NOMO-1 (cell line): ENCODE results near the gene NFIA.

ENCODE experiments used
- DNase-seq, 2 experiments: peaks; one replicate each; lab custom pipeline; 2025; ENCODE audit not compliant: unreplicated experiment in 2 of 2; lab: John Stamatoyannopoulos, UW

Gene NFIA

GRCh38 chr1:61441723-61442262 is 359.4 kb downstream of the NFIA start:
- no peak for DNase-seq

DNA sequence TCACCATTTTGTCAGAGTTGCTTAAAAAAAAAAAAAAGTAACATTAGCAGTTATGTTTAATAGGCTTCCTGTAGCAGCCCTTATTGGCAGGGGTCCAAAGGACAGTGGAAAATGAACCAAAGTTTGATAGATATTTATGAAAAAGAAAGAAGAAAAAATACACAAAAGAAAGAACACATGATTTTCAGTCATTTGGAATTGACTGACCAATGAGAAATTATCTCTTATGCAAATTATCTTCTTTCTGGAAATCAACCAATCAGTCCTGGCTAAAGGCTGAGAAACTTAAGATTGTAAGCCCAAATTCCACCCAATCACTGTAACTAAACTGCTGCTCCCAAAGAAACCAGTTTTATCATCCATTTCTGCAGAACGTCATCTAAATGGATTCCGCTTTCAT is 360.2 kb downstream of the NFIA start:
- no peak for DNase-seq

- DNase-seq, result no peak
These were observed 361.9 kb downstream of the NFIA start for GRCh38 chr1:61444288-61444687.

DNA sequence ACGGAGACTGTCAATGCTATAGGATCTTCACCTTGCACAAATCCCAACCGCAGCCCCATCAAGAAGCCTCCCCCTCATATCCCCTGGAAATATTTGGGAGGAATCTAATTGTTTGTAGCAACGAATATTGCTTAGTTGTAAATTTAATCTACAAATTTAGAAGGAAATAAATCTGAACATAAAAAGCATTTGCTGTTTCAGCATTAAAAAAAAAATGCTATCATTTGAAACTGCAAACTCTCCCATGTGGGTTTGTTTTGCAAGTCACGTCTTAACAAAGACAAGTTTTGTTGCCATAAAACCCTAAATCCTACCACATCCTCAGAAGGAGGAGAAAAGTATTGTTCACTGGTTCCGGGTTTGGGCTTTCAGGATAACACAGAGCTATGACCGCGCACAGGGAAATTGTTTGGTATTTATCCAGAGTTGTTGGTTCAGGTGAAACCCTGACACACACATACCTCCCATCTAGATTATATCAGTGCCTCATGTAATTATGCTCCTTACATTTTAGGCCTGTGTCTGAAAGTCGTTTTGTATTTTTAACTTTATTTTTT is 363.0 kb downstream of the NFIA start:
- DNase-seq, result no peak

- DNase-seq, result no peak
These were observed 364.2 kb downstream of the NFIA start for GRCh38 chr1:61446531-61446991.

DNA sequence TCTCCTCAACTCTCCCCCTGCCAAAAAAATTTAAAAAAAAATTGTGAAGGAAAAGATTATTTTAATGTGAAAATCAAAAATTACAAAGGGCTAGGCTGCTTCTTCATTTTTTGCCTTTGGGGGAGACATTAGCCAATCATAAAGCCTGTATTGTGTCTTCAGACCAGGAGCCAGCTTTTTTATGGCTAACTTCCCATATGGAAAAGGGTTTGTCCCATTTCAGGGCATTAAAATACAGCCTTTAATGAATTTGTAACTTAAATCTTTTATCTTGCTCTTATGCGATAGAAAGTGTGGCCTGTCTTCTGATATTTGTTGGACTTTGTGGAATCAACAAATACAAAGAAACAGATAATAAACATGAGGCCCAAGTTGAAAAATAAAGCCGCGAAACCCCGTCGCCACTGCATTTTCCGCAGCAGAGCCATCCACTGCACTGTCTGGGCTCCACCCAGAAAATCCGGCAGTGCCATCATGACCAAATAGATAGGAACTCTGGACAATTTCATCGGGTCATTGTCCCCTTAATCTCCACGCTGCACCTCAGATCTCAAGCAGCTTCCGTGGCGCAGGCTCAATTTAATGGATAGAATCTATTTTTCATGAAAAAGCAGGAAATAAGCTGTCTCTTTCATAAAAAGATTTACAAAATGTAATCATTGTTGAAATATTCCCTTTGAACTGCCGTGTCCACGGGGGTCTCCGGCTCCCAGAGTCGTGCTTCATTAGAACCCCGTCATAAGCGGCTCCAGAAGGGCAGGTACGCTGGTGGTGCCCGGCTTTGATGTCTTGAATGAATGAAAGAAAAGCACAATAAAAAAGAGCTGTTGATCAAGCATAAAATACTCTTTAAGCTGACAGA is 365.0 kb downstream of the NFIA start:
- DNase-seq, result no peak

DNA sequence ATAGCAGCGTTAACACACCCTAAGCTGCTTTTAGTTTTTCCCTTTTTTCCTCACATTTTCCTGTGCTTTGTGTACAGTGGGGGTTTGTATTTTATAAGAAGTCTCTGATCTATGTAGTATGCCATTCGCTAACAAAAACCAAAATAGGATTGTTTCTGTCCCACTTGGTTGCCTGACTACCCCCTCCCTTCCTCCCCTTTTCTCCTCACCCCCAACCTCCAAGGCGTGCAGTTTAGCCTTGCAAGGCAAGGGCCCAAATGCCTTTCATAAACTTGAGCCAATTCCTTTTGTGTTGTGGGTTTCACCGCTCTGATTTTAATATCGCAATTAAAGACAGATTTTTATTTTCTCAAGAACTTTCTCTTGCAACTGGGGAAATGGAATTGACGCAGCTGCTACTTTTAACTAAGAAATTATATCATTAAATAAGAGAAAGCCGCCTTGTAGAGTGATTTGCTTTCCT is 365.6 kb downstream of the NFIA start:
- no peak for DNase-seq

- DNase-seq, result no peak
These were observed 366.6 kb downstream of the NFIA start for GRCh38 chr1:61448914-61449313.

DNA sequence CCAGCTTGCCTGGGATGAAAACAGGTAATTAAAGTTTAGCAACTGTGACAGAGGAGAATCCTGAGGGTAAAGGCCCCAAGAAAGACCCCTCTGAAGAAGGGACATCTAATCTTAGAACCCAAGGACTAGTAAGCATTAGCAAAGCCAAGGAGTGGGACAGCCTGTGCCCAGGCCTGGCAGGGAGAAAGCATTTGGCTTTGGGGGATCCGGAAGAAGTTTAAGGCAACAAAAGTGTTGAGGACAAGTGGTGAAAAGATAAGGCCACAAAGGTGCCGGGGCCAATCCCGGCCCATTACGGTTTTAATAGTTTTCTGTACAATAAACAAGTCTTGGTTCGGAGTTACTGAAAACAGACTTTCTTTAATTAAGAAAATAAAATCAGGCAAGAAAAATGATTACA is 367.0 kb downstream of the NFIA start:
- no peak for DNase-seq

- peak; percentile 36 to 43 for DNase-seq
These were observed 368.1 kb downstream of the NFIA start for GRCh38 chr1:61450454-61450853.

DNA sequence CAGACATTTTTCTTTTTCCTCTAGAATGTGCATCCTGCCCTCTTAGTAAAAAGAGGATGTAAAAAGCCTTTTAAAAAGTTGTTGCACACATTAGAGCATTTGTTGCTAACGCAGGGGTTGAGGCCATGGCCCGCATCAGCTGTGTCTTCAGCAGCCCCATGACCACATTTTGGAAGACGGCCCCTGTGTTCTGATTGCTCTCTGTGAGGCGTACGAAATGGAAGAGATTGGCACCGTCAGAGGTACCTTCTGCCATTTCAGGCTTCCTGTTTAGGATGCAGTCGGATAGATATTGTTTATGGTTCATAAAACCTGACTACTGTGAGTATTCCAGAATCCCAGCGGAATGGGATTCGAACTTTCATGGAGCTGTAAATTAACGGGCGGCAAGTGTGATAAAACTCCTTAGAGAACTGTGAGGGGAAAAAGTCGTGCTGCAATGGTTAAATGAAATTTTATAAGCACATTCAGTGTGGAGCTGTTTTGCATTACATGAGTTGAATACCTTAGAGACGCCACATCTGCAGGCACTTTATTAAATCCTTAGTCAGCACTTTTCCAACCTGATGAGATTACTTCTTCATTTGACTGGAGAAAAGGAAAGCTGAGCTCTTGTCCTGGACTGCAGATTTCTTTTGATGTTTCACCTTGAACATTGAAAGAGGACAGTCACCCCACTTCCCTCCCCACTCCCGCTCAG is 368.7 kb downstream of the NFIA start:
- peak; percentile 44 to 49 for DNase-seq

- DNase-seq, result no peak
These were observed 369.2 kb downstream of the NFIA start for GRCh38 chr1:61451572-61451968.

- peak in 1 of 2 experiments; percentile 12 for DNase-seq
These were observed 370.0 kb downstream of the NFIA start for GRCh38 chr1:61452176-61453035.

- DNase-seq, result peak; percentile 75 to 93
These were observed 371.0 kb downstream of the NFIA start for GRCh38 chr1:61453111-61453961.

- DNase-seq, result no peak
These were observed 373.0 kb downstream of the NFIA start for GRCh38 chr1:61455400-61455799.

DNA sequence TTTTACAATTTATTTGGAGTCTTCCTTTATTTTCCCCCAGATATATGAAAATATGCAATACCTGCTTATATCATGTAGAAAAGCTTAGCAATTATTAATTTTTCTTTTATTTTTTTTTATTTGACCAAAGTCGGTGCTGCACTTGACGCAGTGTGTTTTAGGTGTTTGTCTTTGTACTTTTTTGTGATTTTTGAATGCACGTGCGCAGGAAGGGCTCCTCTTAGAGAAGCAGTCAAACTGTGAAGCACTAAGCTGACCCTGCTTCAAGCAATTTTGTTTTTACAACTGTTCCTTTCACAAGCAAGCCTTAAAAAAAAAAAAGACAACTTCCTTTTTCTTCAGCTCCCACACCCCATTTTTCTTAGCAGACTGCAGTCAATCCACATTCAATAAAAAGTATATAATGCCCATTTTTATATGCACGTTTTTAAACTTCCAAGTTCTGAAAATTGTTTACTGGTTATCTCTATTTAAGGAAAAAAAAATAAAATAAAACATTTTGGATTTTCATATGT is 375.2 kb downstream of the NFIA start:
- peak; percentile 56 to 79 for DNase-seq

DNA sequence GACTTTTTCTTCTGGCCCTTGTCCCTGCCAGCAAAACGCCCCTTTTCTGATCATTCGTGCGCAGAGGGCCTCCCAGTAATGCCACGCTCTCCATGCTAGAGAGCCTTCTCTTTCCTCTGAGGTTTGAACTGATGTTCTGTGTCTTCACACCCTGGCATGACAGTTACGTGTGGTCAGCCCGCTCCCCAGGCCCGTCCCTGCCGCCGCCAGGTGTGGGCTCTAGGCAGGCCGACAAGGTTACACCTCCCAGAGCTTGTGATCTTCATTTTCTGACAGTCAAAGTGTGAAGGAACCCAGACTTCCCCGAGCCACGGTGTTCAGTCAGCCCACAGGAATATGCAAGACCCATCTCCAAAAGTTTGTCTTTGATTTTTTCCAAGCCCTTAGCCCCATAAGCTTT is 377.0 kb downstream of the NFIA start:
- DNase-seq, result no peak

DNA sequence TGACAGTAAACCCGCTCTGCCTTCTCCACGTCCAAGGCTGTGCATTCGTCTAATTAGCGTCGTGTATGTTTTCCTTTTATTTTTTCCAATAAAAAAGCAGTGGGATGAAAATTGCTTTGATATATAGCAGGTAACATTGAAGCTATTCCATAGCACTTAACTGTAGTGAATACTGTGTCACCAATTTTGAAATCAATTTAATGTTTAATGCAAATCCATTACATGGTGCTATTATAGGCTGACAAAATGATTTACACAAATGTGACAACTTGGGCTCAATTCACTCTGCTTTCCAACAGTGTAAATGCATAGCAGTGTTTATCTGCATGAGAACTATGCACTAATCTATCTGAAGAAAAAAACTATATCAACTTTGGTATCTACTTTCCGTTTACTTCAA is 377.8 kb downstream of the NFIA start:
- DNase-seq, result no peak
